ENCODE data around the gene TUBGCP2.
"Not testable (repeated sequence)": the region's sequence is repeated elsewhere in the genome, so short reads cannot be mapped to it uniquely, and the experiment has no call there.

The TUBGCP2 gene

GRCh38 chr10:133265052-133265451, 43.6 kb downstream of the TUBGCP2 start:
- not testable (repeated sequence) for DNase-seq (ENCODE audit: low read depth in 2 of 2)

GRCh38 chr10:133264461-133264860, 44.2 kb downstream of the TUBGCP2 start:
- DNase-seq (ENCODE audit: low read depth in 2 of 2) = no peak

GRCh38 chr10:133263674-133264073, 45.0 kb downstream of the TUBGCP2 start:
- DNase-seq (ENCODE audit: low read depth in 2 of 2) = no peak

- no peak for DNase-seq (ENCODE audit: low read depth in 2 of 2)
These were observed 46.0 kb downstream of the TUBGCP2 start for GRCh38 chr10:133262696-133263095.

GRCh38 chr10:133261726-133262325, 46.8 kb downstream of the TUBGCP2 start:
- DNase-seq (ENCODE audit: low read depth in 2 of 2) = peak; percentile 69 to 79

- DNase-seq (ENCODE audit: low read depth in 2 of 2) = peak; percentile 66 to 68
These were observed 47.6 kb downstream of the TUBGCP2 start for GRCh38 chr10:133260895-133261725.

- no peak for DNase-seq (ENCODE audit: low read depth in 2 of 2)
These were observed 49.1 kb downstream of the TUBGCP2 start for GRCh38 chr10:133259602-133259989.

- peak; percentile 90 to 95 for DNase-seq (ENCODE audit: low read depth in 2 of 2)
These were observed 49.7 kb downstream of the TUBGCP2 start for GRCh38 chr10:133258818-133259601.

- peak in 1 of 2 donors; percentile 47 for DNase-seq (ENCODE audit: low read depth in 2 of 2)
These were observed 50.4 kb downstream of the TUBGCP2 start for GRCh38 chr10:133258066-133258817.

GRCh38 chr10:133257489-133258065, 51.1 kb downstream of the TUBGCP2 start:
- no peak for DNase-seq (ENCODE audit: low read depth in 2 of 2)

GRCh38 chr10:133255323-133255722, 53.3 kb downstream of the TUBGCP2 start:
- no peak for DNase-seq (ENCODE audit: low read depth in 2 of 2)

- no peak for DNase-seq (ENCODE audit: low read depth in 2 of 2)
These were observed 54.1 kb downstream of the TUBGCP2 start for GRCh38 chr10:133254421-133255120.

- DNase-seq (ENCODE audit: low read depth in 2 of 2) = no peak
These were observed 55.2 kb downstream of the TUBGCP2 start for GRCh38 chr10:133253361-133253955.

GRCh38 chr10:133252223-133252552, 56.5 kb downstream of the TUBGCP2 start:
- DNase-seq (ENCODE audit: low read depth in 2 of 2) = no peak

- no peak for DNase-seq (ENCODE audit: low read depth in 2 of 2)
These were observed 57.1 kb downstream of the TUBGCP2 start for GRCh38 chr10:133251388-133252222.

- no peak for DNase-seq (ENCODE audit: low read depth in 2 of 2)
These were observed 58.5 kb downstream of the TUBGCP2 start for GRCh38 chr10:133249975-133250754.

GRCh38 chr10:133249094-133249780, 59.4 kb downstream of the TUBGCP2 start:
- DNase-seq (ENCODE audit: low read depth in 2 of 2) = no peak

GRCh38 chr10:133248334-133248715, 60.3 kb downstream of the TUBGCP2 start:
- DNase-seq (ENCODE audit: low read depth in 2 of 2) = no peak

Measured in stimulated activated CD4-positive, alpha-beta T cell treated with anti-CD3 and anti-CD28 coated beads, Interleukin-15, amount 100 ng/mL, for 48 hours (primary cell).